ENCODE results near the gene GAREM2.

GAREM2 gene

GRCh38 chr2:26235089-26235488 lies 62.2 kb downstream of the GAREM2 start:
- Histone ChIP-seq H3K4me3 (replicated peaks; ENCODE audit: insufficient read depth, low read length) (no peak overlapping the region), H3K27ac (replicated peaks) (no peak overlapping the region), H3K27me3 (ENCODE audit: insufficient read depth, poor library complexity, severe bottlenecking) (no peaks in the 10 kb centered on the region)
- DNase-seq (ENCODE audit: low read depth in 1 of 2, low spot score in 1 of 2) = no peak
- no peak for TF ChIP-seq POLR2AphosphoS5 (IDR thresholded peaks at IDR 0.05; ENCODE audit: low read depth)
- TF ChIP-seq, protein P1, sequence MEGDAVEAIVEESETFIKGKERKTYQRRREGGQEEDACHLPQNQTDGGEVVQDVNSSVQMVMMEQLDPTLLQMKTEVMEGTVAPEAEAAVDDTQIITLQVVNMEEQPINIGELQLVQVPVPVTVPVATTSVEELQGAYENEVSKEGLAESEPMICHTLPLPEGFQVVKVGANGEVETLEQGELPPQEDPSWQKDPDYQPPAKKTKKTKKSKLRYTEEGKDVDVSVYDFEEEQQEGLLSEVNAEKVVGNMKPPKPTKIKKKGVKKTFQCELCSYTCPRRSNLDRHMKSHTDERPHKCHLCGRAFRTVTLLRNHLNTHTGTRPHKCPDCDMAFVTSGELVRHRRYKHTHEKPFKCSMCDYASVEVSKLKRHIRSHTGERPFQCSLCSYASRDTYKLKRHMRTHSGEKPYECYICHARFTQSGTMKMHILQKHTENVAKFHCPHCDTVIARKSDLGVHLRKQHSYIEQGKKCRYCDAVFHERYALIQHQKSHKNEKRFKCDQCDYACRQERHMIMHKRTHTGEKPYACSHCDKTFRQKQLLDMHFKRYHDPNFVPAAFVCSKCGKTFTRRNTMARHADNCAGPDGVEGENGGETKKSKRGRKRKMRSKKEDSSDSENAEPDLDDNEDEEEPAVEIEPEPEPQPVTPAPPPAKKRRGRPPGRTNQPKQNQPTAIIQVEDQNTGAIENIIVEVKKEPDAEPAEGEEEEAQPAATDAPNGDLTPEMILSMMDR (IDR thresholded peaks at IDR 0.05; ENCODE audit: insufficient read depth, low read length) = no peak
- no peak for TF ChIP-seq SPI1 (IDR thresholded peaks at IDR 0.05; ENCODE audit: borderline replicate concordance, low read depth)
- TF ChIP-seq GABPA (IDR thresholded peaks at IDR 0.05; ENCODE audit: low read depth) = no peak
- no peak for TF ChIP-seq REST (IDR thresholded peaks at IDR 0.05; ENCODE audit: insufficient replicate concordance, low read depth)

DNA sequence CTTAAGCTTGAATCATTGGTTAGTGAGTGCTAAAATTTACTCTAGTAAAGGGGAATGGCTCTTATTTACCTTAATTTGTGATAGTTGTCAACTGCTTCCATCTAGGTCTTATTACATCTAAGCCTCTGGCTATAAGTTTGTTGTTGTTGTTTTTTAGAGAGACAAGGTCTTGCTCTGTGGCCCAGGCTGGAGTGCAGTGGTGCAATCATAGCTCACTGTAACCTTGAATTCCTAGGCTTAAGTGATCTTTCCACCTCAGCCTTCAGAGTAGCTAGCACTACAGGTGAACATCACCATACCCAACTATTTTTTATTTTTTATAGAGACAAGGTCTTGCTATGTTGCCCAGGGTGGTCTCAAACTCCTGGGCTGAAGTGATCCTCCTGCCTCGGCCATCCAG lies 65.0 kb downstream of the GAREM2 start:
- no peak overlapping the region for H3K4me3 ChIP-seq (replicated peaks; ENCODE audit: insufficient read depth, low read length)
- DNase-seq (ENCODE audit: low read depth in 1 of 2, low spot score in 1 of 2) = no peak
- no peaks in the 10 kb centered on the region for H3K27me3 ChIP-seq (ENCODE audit: insufficient read depth, poor library complexity, severe bottlenecking)
- TF ChIP-seq, protein P1 (IDR thresholded peaks at IDR 0.05; ENCODE audit: insufficient read depth, low read length) = no peak
- TF ChIP-seq GABPA (IDR thresholded peaks at IDR 0.05; ENCODE audit: low read depth) = no peak
- no peak for TF ChIP-seq POLR2AphosphoS5 (IDR thresholded peaks at IDR 0.05; ENCODE audit: low read depth)
- TF ChIP-seq REST (IDR thresholded peaks at IDR 0.05; ENCODE audit: insufficient replicate concordance, low read depth) = no peak
- no peak for TF ChIP-seq SPI1 (IDR thresholded peaks at IDR 0.05; ENCODE audit: borderline replicate concordance, low read depth)
- no peak overlapping the region for H3K27ac ChIP-seq (replicated peaks)

- peak; percentile 51 to 63 for DNase-seq (ENCODE audit: low read depth in 1 of 2, low spot score in 1 of 2)
- Histone ChIP-seq H3K27me3 (ENCODE audit: insufficient read depth, poor library complexity, severe bottlenecking) (no peaks in the 10 kb centered on the region), H3K4me3 (replicated peaks; ENCODE audit: insufficient read depth, low read length) (no peak overlapping the region), H3K27ac (replicated peaks) (peak overlapping the region; percentile 7)
- TF ChIP-seq REST (IDR thresholded peaks at IDR 0.05; ENCODE audit: insufficient replicate concordance, low read depth) (no peak), POLR2AphosphoS5 (IDR thresholded peaks at IDR 0.05; ENCODE audit: low read depth) (no peak), GABPA (IDR thresholded peaks at IDR 0.05; ENCODE audit: low read depth) (no peak), SPI1 (IDR thresholded peaks at IDR 0.05; ENCODE audit: borderline replicate concordance, low read depth) (no peak)
- TF ChIP-seq, protein P1 (IDR thresholded peaks at IDR 0.05; ENCODE audit: insufficient read depth, low read length) = no peak
Observed at GRCh38 chr2:26238311-26238958, 65.5 kb downstream of the GAREM2 start.
